Urothelium cell line (cell line): ENCODE data around the gene RABGEF1.
"Not testable (repeated sequence)": the region's sequence is repeated elsewhere in the genome, so short reads cannot be mapped to it uniquely, and the experiment has no call there.

ENCODE experiments used
- DNase-seq: peaks from one replicate; pipeline ENCODE4 v3.0.0; 2011; ENCODE audit warnings: low spot score, mixed read lengths
- FAIRE-seq: peaks from 2 replicates; lab custom pipeline; 2011; peaks lifted over from hg19 to GRCh38; lab: Jason Lieb, UNC

The RABGEF1 gene

GRCh38 chr7:66845379-66846095, 105.0 kb downstream of the RABGEF1 start:
- FAIRE-seq, result no peak

GRCh38 chr7:66846096-66846445, 105.5 kb downstream of the RABGEF1 start:
- not testable (repeated sequence) for FAIRE-seq, DNase-seq

More at GRCh38 chr7:66845379-66846095, 105.0 kb downstream of the RABGEF1 start:
- no peak for DNase-seq

- FAIRE-seq, DNase-seq: not testable (repeated sequence)
These were observed 107.0 kb downstream of the RABGEF1 start for GRCh38 chr7:66847523-66847855.

DNA sequence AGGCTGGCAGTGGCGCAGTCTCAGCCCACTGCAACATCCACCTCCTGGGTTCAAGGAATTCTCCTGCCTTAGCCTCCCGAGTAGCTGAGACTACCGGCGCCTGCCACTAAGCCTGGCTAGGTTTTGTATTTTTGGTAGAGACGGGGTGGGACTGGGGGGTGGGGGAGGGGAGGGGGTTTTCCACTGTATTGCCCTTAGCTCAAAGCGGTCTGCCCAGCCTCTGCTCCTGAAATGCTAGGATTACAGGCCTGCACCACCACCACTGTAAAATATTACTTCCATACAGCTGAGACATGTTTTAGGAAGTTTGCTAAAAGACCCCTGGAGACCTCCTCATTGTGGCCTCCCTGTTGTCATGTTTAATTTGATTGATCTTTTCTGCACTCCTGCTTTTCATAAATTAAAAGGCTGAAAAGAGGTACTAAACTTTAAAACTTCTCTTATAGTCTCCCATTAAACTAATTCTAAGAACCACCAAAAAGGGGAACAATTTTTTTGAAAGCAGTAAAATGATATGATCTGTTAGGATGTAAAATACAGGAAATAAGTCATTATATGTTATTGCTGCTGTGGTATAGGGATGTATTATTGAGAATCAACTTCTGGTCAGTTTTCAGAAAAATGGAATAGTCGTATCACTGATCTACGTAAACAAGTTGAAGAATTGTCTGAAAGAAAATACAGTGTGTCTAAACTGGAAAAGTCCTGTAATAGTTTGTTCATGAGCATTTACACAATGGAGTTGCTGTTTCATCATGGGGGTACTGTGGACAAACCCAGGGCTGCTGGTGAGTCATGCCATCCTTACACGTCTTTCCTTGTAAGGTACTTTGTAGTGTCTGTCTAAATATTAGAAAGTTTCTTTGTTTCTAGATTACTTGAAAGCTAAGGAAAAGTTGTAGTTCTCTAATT, 107.6 kb downstream of the RABGEF1 start:
- DNase-seq (no peak), FAIRE-seq (no peak)

DNA sequence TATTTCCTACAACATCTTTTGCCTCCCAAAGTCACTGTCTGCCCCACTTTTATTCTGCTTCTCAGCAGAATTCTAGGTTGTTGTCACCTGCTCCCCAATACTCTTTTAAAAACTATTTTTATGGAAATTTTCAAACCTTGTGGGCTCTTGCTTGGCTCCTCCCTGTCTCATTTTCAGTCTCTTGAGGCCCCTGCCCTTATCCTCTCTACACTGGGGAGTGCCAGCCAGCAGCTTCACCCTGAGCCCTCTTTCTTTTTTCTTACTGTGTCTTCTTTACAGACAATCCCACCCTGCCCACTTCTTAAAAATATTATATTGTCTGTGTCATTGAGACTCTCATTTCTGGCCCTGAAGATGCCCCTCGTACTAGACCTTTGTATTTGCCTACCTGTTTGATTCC, 118.8 kb downstream of the RABGEF1 start:
- DNase-seq, result no peak
- no peak for FAIRE-seq

DNA sequence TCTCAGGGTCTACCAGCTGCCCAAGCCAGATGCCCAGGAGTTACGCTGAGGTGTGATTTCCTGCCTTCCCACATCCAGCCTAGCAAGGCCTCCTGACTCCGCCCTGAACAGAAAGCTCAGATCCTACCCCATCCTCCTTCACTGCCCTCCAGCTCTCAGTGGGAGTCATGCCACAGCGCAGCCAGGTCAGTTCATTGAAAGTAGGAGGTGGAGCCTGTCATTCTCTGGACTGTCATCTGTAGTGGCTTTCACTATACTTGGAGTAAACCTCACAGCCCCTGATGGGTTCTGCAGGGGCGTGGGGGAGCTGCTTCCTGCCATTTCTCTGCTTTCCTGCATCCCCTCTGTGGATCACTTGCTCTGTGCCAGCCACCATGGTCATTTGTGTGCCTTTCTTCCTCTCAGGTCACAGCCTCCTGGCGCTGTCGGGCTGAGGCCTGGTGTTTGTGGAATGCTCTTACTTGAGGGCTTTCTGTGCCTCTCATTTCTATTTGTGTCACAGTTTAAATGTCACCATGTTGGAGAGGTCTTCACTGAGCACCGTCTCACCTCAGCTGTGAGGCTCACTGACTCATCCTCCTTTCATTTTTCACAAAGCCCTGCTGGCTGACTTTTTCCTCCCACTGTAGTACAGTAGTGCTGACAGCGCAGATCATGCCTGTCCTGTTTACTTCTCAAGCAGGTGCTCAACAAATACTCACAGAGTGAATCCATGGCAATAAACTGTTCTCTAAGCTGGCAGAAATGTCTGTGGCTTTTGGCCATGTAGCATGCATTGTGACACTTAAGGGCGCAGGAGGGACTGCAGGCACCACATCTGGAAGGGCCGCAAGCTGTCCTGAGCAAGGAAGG, 119.5 kb downstream of the RABGEF1 start:
- DNase-seq, result no peak
- no peak for FAIRE-seq

DNA sequence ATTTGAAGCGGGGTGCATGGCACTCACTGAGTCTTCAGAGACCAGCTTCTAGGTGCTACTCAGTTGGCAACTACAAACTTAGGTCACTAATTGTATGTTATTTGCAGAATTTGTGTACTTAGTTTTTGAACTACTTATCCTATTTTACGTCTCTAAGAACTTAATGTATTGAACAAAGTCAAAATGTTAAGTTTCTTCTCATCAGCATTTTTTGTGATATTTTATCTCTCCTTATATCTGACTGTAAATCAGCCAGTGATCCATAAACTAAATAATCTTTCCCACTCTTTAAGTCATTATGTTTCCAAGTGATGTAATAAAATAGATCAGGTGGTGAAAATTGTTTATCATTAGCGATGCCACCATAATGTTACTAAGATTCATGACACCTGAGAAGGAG, 120.2 kb downstream of the RABGEF1 start:
- FAIRE-seq (no peak), DNase-seq (no peak)
